Mesenchymal stem cell (in vitro differentiated cells and primary cell): ENCODE data around the gene LRRC56.

Experiments
- DNase-seq: peaks from one replicate; pipeline ENCODE4 v3.0.0-alpha.2; 2013
- H2AFZ ChIP-seq: one replicate; pipeline ENCODE4 v1.6.1; 2013; ENCODE audit warnings: low read depth, mild to moderate bottlenecking, control low read depth, inconsistent platforms, low read length, moderate library complexity
- H2AK5ac ChIP-seq: 2 replicates; pipeline ENCODE4 v1.6.1; 2013; ENCODE audit warnings: low read length, moderate library complexity, mild to moderate bottlenecking, inconsistent platforms; ENCODE audit not compliant: severe bottlenecking
- H2BK120ac ChIP-seq: one replicate; pipeline ENCODE4 v1.6.1; 2013; ENCODE audit warnings: low read depth, mild to moderate bottlenecking, inconsistent platforms, low read length, moderate library complexity
- H2BK12ac ChIP-seq, 2 experiments: one replicate each; pipeline ENCODE4 v1.6.1; 2013; ENCODE audit warnings: inconsistent platforms in 2 of 2, low read length in 2 of 2, mild to moderate bottlenecking in 2 of 2, moderate library complexity in 2 of 2, control low read depth in 1 of 2
- H2BK15ac ChIP-seq: one replicate; pipeline ENCODE4 v1.6.1; 2013; ENCODE audit warnings: mild to moderate bottlenecking, low read depth, inconsistent platforms; ENCODE audit not compliant: poor library complexity, severe bottlenecking
- H2BK5ac ChIP-seq: 2 replicates; pipeline ENCODE4 v1.6.1; 2013; ENCODE audit warnings: low read depth, mild to moderate bottlenecking, low read length, control low read depth, inconsistent platforms; ENCODE audit not compliant: poor library complexity, severe bottlenecking
- H3K14ac ChIP-seq, 2 experiments: one replicate each; pipeline ENCODE4 v1.6.1; 2013; ENCODE audit warnings: inconsistent platforms in 2 of 2, low read length in 2 of 2, control low read depth in 1 of 2, mild to moderate bottlenecking in 1 of 2, moderate library complexity in 1 of 2
- H3K18ac ChIP-seq, 2 experiments: one replicate each; pipeline ENCODE4 v1.6.1; 2013; ENCODE audit warnings: inconsistent platforms in 2 of 2, low read length in 2 of 2, control low read depth in 1 of 2, low read depth in 1 of 2, mild to moderate bottlenecking in 1 of 2
- H3K23ac ChIP-seq, 2 experiments: one replicate each; pipeline ENCODE4 v1.6.1; 2013; ENCODE audit warnings: inconsistent platforms in 2 of 2, low read length in 2 of 2, mild to moderate bottlenecking in 2 of 2, moderate library complexity in 2 of 2, control low read depth in 1 of 2
- H3K27ac ChIP-seq: 2 replicates; pipeline ENCODE4 v1.5.1; 2013; ENCODE audit warnings: mild to moderate bottlenecking, moderate library complexity, low read length, control low read depth, inconsistent platforms; ENCODE audit not compliant: poor library complexity, severe bottlenecking
- H3K27me3 ChIP-seq, 2 experiments: 2 replicates each; pipeline versions ENCODE4 v1.6.1 to v1.7.0; 2013; ENCODE audit warnings: low read length in 2 of 2, mild to moderate bottlenecking in 2 of 2, moderate library complexity in 2 of 2, control low read depth in 1 of 2, inconsistent platforms in 1 of 2; ENCODE audit not compliant: control insufficient read depth in 1 of 2, insufficient read depth in 1 of 2
- H3K36me3 ChIP-seq, 2 experiments: 2 replicates each; pipeline versions ENCODE4 v1.6.1 to v1.7.0; 2013; ENCODE audit warnings: low read length in 2 of 2, control low read depth in 1 of 2, inconsistent platforms in 1 of 2, low read depth in 1 of 2, mild to moderate bottlenecking in 1 of 2; ENCODE audit not compliant: insufficient read depth in 2 of 2, control insufficient read depth in 1 of 2
- H3K4ac ChIP-seq, 2 experiments: one replicate each; pipeline ENCODE4 v1.6.1; 2013; ENCODE audit warnings: inconsistent platforms in 2 of 2, low read length in 2 of 2, mild to moderate bottlenecking in 2 of 2, moderate library complexity in 2 of 2, control low read depth in 1 of 2, low read depth in 1 of 2
- H3K4me1 ChIP-seq: 2 replicates; pipeline ENCODE4 v1.6.1; 2013; ENCODE audit warnings: low read depth, low read length, control low read depth; ENCODE audit not compliant: control insufficient read depth, insufficient read depth
- H3K4me2 ChIP-seq: 2 replicates; pipeline ENCODE4 v1.6.1; 2013; ENCODE audit warnings: low read length, mild to moderate bottlenecking, inconsistent platforms; ENCODE audit not compliant: poor library complexity, severe bottlenecking
- H3K4me3 ChIP-seq, 2 experiments: 2 replicates each; pipeline versions ENCODE4 v1.5.1 to v1.7.0; 2013; ENCODE audit warnings: low read length in 2 of 2, mild to moderate bottlenecking in 2 of 2, control low read depth in 1 of 2, low read depth in 1 of 2; ENCODE audit not compliant: insufficient read depth in 1 of 2
- H3K79me1 ChIP-seq: replicated peaks from 2 replicates; pipeline ENCODE4 v1.6.1; 2013; ENCODE audit warnings: mild to moderate bottlenecking, control low read depth, low read length, inconsistent platforms; ENCODE audit not compliant: poor library complexity, severe bottlenecking
- H3K9ac ChIP-seq: 2 replicates; pipeline ENCODE4 v1.7.0; 2013; ENCODE audit warnings: mild to moderate bottlenecking, low read length, moderate library complexity
- H3K9me3 ChIP-seq: 2 replicates; pipeline ENCODE4 v1.7.0; 2013; ENCODE audit warnings: mild to moderate bottlenecking, low read length; ENCODE audit not compliant: control insufficient read depth
- H4K8ac ChIP-seq: one replicate; pipeline ENCODE4 v1.6.1; 2013; ENCODE audit warnings: inconsistent platforms, mild to moderate bottlenecking, low read length, moderate library complexity
- H4K91ac ChIP-seq: one replicate; pipeline ENCODE4 v1.6.1; 2013; ENCODE audit warnings: mild to moderate bottlenecking, low read length, inconsistent platforms
- WGBS: methylation state at CpG from one replicate; pipeline ENCODE4 v1.1.7; 2013; ENCODE audit warnings: mixed read lengths; 5-methylcytosine and 5-hydroxymethylcytosine counted together

Gene LRRC56

GRCh38 chr11:586376-587316 lies 49.3 kb downstream of the LRRC56 start:
- Histone ChIP-seq H3K27ac (no peak overlapping the region), H3K18ac (no peak overlapping the region), H3K4me3 (no peak overlapping the region), H3K4me2 (no peak overlapping the region), H2BK12ac (no peak overlapping the region), H3K9me3 (no peaks in the 10 kb centered on the region), H2BK5ac (no peak overlapping the region), H3K9ac (no peak overlapping the region), H3K27me3 (no peaks in the 10 kb centered on the region), H2BK120ac (no peak overlapping the region), H3K79me1 (peaks cover 11% of the 10 kb centered on the region), H4K8ac (no peak overlapping the region), H2BK15ac (no peak overlapping the region), H3K14ac (no peak overlapping the region), H2AFZ (no peak overlapping the region), H2AK5ac (no peak overlapping the region), H4K91ac (no peak overlapping the region), H3K36me3 (peaks cover 67 to 70% of the 10 kb centered on the region in 2 experiments), H3K4me1 (peaks cover 12% of the 10 kb centered on the region), H3K23ac (no peak overlapping the region), H3K4ac (no peak overlapping the region)
- 95% methylated on average over 32 of the region's 32 CpGs for WGBS
- no peak for DNase-seq

GRCh38 chr11:587546-587945 lies 50.2 kb downstream of the LRRC56 start:
- no peak for DNase-seq
- Histone ChIP-seq H3K23ac (no peak overlapping the region), H3K27me3 (no peaks in the 10 kb centered on the region), H2BK12ac (no peak overlapping the region), H3K79me1 (peaks cover 16% of the 10 kb centered on the region), H3K4me3 (no peak overlapping the region), H2BK15ac (no peak overlapping the region), H2BK120ac (no peak overlapping the region), H3K4me2 (no peak overlapping the region), H2AK5ac (no peak overlapping the region), H3K18ac (no peak overlapping the region), H3K9me3 (no peaks in the 10 kb centered on the region), H3K14ac (no peak overlapping the region), H3K27ac (peak overlapping the region; percentile 79), H2BK5ac (no peak overlapping the region), H3K9ac (no peak overlapping the region), H4K91ac (no peak overlapping the region), H3K4ac (no peak overlapping the region), H2AFZ (no peak overlapping the region), H4K8ac (peak overlapping the region; percentile 33), H3K36me3 (peaks cover 67 to 68% of the 10 kb centered on the region in 2 experiments), H3K4me1 (peaks cover 10% of the 10 kb centered on the region)
- 65% methylated on average over 6 of the region's 8 CpGs for WGBS

GRCh38 chr11:587978-588380 lies 50.7 kb downstream of the LRRC56 start:
- Histone ChIP-seq H2BK15ac (no peak overlapping the region), H2AFZ (no peak overlapping the region), H3K4me1 (peaks cover 10% of the 10 kb centered on the region), H3K4ac (no peak overlapping the region), H3K9me3 (no peaks in the 10 kb centered on the region), H2BK120ac (no peak overlapping the region), H4K91ac (no peak overlapping the region), H2BK5ac (no peak overlapping the region), H3K9ac (no peak overlapping the region), H4K8ac (no peak overlapping the region), H3K4me2 (no peak overlapping the region), H3K36me3 (peaks cover 68 to 72% of the 10 kb centered on the region in 2 experiments), H2BK12ac (no peak overlapping the region), H3K23ac (no peak overlapping the region), H3K18ac (peak overlapping the region in 1 of 2 experiments; percentile 19), H3K27me3 (no peaks in the 10 kb centered on the region), H3K79me1 (peaks cover 19% of the 10 kb centered on the region), H3K4me3 (no peak overlapping the region), H3K27ac (peak overlapping the region; percentile 79), H3K14ac (no peak overlapping the region), H2AK5ac (no peak overlapping the region)
- peak; percentile 96 for DNase-seq
- WGBS = 0% methylated on average over 6 of the region's 6 CpGs

GRCh38 chr11:589798-590197 lies 52.5 kb downstream of the LRRC56 start:
- Histone ChIP-seq H3K4ac (no peak overlapping the region), H4K8ac (no peak overlapping the region), H3K79me1 (peaks cover 24% of the 10 kb centered on the region), H3K36me3 (peaks cover 68 to 79% of the 10 kb centered on the region in 2 experiments), H2BK5ac (no peak overlapping the region), H4K91ac (no peak overlapping the region), H3K4me1 (peaks cover 13% of the 10 kb centered on the region), H3K14ac (no peak overlapping the region), H3K23ac (no peak overlapping the region), H2BK15ac (no peak overlapping the region), H3K18ac (no peak overlapping the region), H2AK5ac (no peak overlapping the region), H3K9ac (no peak overlapping the region), H3K27me3 (no peaks in the 10 kb centered on the region), H3K4me2 (no peak overlapping the region), H3K27ac (no peak overlapping the region), H2BK120ac (no peak overlapping the region), H3K9me3 (no peaks in the 10 kb centered on the region), H3K4me3 (no peak overlapping the region), H2AFZ (no peak overlapping the region), H2BK12ac (no peak overlapping the region)
- 97% methylated on average over 26 of the region's 26 CpGs for WGBS
- no peak for DNase-seq
